ENCODE measurements around the gene PCDHA6. TPM values are rescaled to one million over a fixed set of nuclear protein-coding genes. Genes with fewer than 3 reads are reported as not detected.
A peak's percentile ranks its signal among the peaks of the same experiment; 100 is the strongest.

The PCDHA6 gene
- total and polyA plus RNA-seq, 2 of the 8 experiments (the other 6 are each of a cell fraction or from before 2014, with no cell fraction given), result 0.71 to 7.1 TPM

- Histone ChIP-seq H2BK12ac (ENCODE audit: low read depth, low read length) (no peak overlapping the region), H3K18ac (ENCODE audit: extremely low read depth, low read length) (no peak overlapping the region), H3K14ac (ENCODE audit: insufficient read length) (no peak overlapping the region), H3K27me3 (replicated peaks in 1 of 4; ENCODE audit: control insufficient read depth in 3 of 4, extremely low read depth in 1 of 4, insufficient read depth in 3 of 4, low read length in 3 of 4) (no peaks in the 10 kb centered on the region), H2AK5ac (ENCODE audit: low read depth, low read length) (no peak overlapping the region), H3K9ac (replicated peaks in 1 of 4; ENCODE audit: extremely low read depth in 1 of 4, low read depth in 3 of 4, low read length in 3 of 4) (no peak overlapping the region), H2BK15ac (ENCODE audit: low read length) (no peak overlapping the region), H3K4ac (replicated peaks; ENCODE audit: insufficient read length, low read depth, low read length) (no peak overlapping the region), H3K4me1 (replicated peaks in 1 of 4; ENCODE audit: control insufficient read depth in 3 of 4, insufficient read depth in 4 of 4, low read length in 3 of 4) (no peaks in the 10 kb centered on the region; a peak in 2 of 7 replicates), H2BK120ac (replicated peaks; ENCODE audit: low read depth, low read length) (no peak overlapping the region), H3K27ac (ENCODE audit: low read depth, low read length) (no peak overlapping the region), H4K91ac (replicated peaks; ENCODE audit: insufficient read length, low read length) (no peak overlapping the region), H3K36me3 (ENCODE audit: control insufficient read depth in 2 of 4, insufficient read depth in 4 of 4, low read length in 3 of 4) (peaks cover 0 to 15% (median 0%) of the 10 kb centered on the region in 4 experiments; a peak in 3 of 8 replicates), H4K20me1 (replicated peaks in 1 of 2; ENCODE audit: control insufficient read depth in 1 of 2, insufficient read depth in 2 of 2, low read length in 2 of 2) (no peaks in the 10 kb centered on the region), H3K4me3 (ENCODE audit: extremely low read depth in 1 of 4, insufficient read depth in 2 of 4, low read depth in 3 of 4, low read length in 4 of 4) (no peak overlapping the region), H3K79me1 (ENCODE audit: low read depth, low read length) (no peaks in the 10 kb centered on the region), H2BK5ac (ENCODE audit: low read depth, low read length) (no peak overlapping the region), H4K5ac (ENCODE audit: insufficient read length, low read depth, low read length) (no peak overlapping the region), H3K9me3 (ENCODE audit: insufficient read depth in 2 of 2, low read depth in 1 of 2, low read length in 1 of 2) (peaks cover 0 to 13% of the 10 kb centered on the region in 2 experiments; a peak in 1 of 4 replicates), H3K79me2 (ENCODE audit: control insufficient read depth in 1 of 2, insufficient read depth in 2 of 2, low read length in 2 of 2) (peaks cover 0 to 19% of the 10 kb centered on the region in 2 experiments; a peak in 2 of 4 replicates), H2BK20ac (ENCODE audit: low read length) (no peak overlapping the region), H3K23me2 (ENCODE audit: low read depth, low read length) (no peaks in the 10 kb centered on the region), H3K23ac (ENCODE audit: insufficient read length) (no peak overlapping the region), H4K8ac (ENCODE audit: extremely low read depth, insufficient read depth, low read length) (peak overlapping the region; percentile 16), H3K56ac (replicated peaks; ENCODE audit: insufficient read length, low read depth, low read length) (no peak overlapping the region), H3K4me2 (ENCODE audit: insufficient read depth in 1 of 2, low read depth in 2 of 2, low read length in 2 of 2) (no peak overlapping the region; a peak in 1 of 4 replicates), H2AFZ (ENCODE audit: low read length) (no peak overlapping the region)
- ChIA-PET CTCF (ENCODE audit: partially characterized antibody) (interaction anchor here (0.8 to 9.3 kb wide), 24 partner anchors 9 to 179 kb away, joined by 3 to 141 read pairs (median 6); partner anchors contain the start of genes PCDHA10, PCDHA4, PCDHA6 and PCDHA8), POLR2A (ENCODE audit: partially characterized antibody) (interaction anchor here (1.0 to 2.4 kb wide), 4 partner anchors 8 to 181 kb away, joined by 3 to 7 read pairs (median 6); partner anchors contain the start of genes PCDHA10 and PCDHB1)
- 96% methylated on average over 91 of the region's 114 CpGs; no CpG with 5 or more reads in 1 of the 2 experiments for WGBS, 2 experiments (ENCODE audit: extremely low coverage in 1 of 2, insufficient coverage in 1 of 2, insufficient read length in 1 of 2, insufficient replicate concordance in 2 of 2, low coverage in 1 of 2, low lambda C conversion rate in 2 of 2, missing lambda C conversion rate in 1 of 2)
- no peak for FAIRE-seq
- no peak for TF ChIP-seq ATF2 (IDR thresholded peaks at IDR 0.05; ENCODE audit: low read length)
- TF ChIP-seq TCF12 (IDR thresholded peaks at IDR 0.05; ENCODE audit: low read depth, low read length), result no peak
- TF ChIP-seq KDM1A (IDR thresholded peaks at IDR 0.05; ENCODE audit: borderline replicate concordance, low read length), result no peak
- TF ChIP-seq SAP30 (IDR thresholded peaks at IDR 0.05; ENCODE audit: insufficient read depth, insufficient replicate concordance, low read length), result no peak
- no peak for TF ChIP-seq BCL11A (IDR thresholded peaks at IDR 0.05; ENCODE audit: low read depth in 2 of 2, low read length in 2 of 2)
- no peak for TF ChIP-seq NRF1 (IDR thresholded peaks at IDR 0.05; ENCODE audit: low read depth, low read length)
- peak; percentile 26; the same call in 1 of the 2 replicates for TF ChIP-seq POLR2AphosphoS5 (IDR thresholded peaks at IDR 0.05; ENCODE audit: low read depth, low read length)
- DNase-seq (ENCODE audit: low read depth in 1 of 2, low spot score in 2 of 2), result no peak
Observed at GRCh38 chr5:140870221-140871201, 42.8 kb downstream of the PCDHA6 start.
